Activated CD4-positive, alpha-beta memory T cell treated with anti-CD3 and anti-CD28 coated beads for 36 hours (primary cell): ENCODE measurements around the gene TBX4. TPM values are rescaled to one million over a fixed set of nuclear protein-coding genes. Genes with fewer than 3 reads are reported as not detected.

Experiments used
- CTCF ChIA-PET: fragments of 350-600 bp; sonication (Branson Sonifier 250); formaldehyde crosslinking; loops from one replicate; lab custom pipeline; 2021; ENCODE audit warnings: antibody characterized with exemption, inconsistent platforms; lab: Charles Lee
- POLR2A ChIA-PET: fragments of 350-600 bp; sonication (Branson Sonifier 250); formaldehyde crosslinking; loops from one replicate; lab custom pipeline; 2021; ENCODE audit warnings: antibody characterized with exemption; lab: Charles Lee
- DNase-seq: peaks from one replicate; pipeline ENCODE4 v3.0.0-alpha.2; 2020
- H3K27ac Mint-ChIP-seq: one replicate; pipeline ENCODE4 v1.8.0; 2021; ENCODE audit warnings: mixed read lengths
- H3K27me3 Mint-ChIP-seq: one replicate; pipeline ENCODE4 v1.8.0; 2021; ENCODE audit warnings: mixed read lengths
- H3K36me3 Mint-ChIP-seq: one replicate; pipeline ENCODE4 v1.8.0; 2021; ENCODE audit warnings: mixed read lengths
- H3K4me1 Mint-ChIP-seq: one replicate; pipeline ENCODE4 v1.8.0; 2021; ENCODE audit warnings: low read depth, mixed read lengths
- H3K4me3 Mint-ChIP-seq: one replicate; pipeline ENCODE4 v1.8.0; 2021; ENCODE audit warnings: mild to moderate bottlenecking, mixed read lengths
- H3K9me3 Mint-ChIP-seq: one replicate; pipeline ENCODE4 v1.8.0; 2021; ENCODE audit warnings: mixed read lengths
- intact Hi-C: fragments of 100-400 bp; cut with micrococcal nuclease; formaldehyde crosslinking; loops from one replicate; pipeline ENCODE4 v1.15.1; 2023
- total RNA-seq, 2 experiments: library from RNA; stranded (reverse); gene quantifications; one replicate each; pipeline ENCODE4 v1.2.3, GENCODE V29; 2021

TBX4 gene
- total RNA-seq, 2 experiments from 2014 or later: not detected

DNA sequence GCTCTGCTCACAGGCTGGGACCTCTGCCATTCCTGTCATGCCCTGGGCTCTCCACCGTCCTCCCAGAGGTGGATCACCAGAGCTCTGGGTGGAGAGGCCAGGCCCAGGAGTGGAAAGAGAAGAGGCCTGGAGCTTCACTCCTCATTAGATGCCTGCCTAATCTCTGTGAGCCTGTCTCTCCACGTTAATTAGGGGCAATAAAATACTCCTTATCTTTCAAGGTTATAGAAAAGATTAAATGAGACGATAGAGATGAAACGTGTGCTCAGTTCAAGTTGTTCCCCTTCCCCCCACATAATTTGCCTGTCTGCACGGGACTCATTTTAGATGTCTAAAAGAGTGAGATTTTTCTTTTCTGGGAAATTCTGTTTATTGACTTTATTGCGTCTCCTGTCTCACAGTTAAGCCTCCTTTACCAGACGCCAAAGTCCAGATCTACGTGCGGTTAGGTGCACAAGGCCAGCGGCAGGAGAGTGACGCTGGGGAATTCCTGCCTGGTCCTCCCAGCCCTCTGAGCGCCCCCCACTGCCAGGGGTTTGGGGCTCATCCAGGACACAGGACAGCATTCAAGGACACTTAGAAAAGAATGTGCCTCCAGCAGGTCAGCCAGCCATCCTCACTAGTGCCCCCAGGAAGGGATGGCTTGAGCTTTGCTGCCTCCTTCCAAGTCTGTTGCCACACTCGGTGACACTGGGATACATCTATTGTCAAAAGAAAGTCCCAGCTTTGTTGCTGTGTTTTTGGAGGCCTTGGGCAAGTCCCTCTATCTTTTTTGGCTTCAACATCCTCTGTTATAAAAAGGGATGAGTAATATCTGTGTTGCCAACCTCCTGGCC lies 42.3 kb downstream of the TBX4 start:
- ChIA-PET CTCF (no interaction called here), POLR2A (no interaction called here)
- Mint-ChIP-seq H3K27me3 (peaks cover 5% of the 10 kb centered on the region), H3K4me3 (no peak overlapping the region), H3K27ac (no peak overlapping the region), H3K4me1 (peaks cover 2% of the 10 kb centered on the region), H3K9me3 (no peaks in the 10 kb centered on the region), H3K36me3 (no peaks in the 10 kb centered on the region)
- intact Hi-C loops: no loop called here
- DNase-seq: no peak

DNA sequence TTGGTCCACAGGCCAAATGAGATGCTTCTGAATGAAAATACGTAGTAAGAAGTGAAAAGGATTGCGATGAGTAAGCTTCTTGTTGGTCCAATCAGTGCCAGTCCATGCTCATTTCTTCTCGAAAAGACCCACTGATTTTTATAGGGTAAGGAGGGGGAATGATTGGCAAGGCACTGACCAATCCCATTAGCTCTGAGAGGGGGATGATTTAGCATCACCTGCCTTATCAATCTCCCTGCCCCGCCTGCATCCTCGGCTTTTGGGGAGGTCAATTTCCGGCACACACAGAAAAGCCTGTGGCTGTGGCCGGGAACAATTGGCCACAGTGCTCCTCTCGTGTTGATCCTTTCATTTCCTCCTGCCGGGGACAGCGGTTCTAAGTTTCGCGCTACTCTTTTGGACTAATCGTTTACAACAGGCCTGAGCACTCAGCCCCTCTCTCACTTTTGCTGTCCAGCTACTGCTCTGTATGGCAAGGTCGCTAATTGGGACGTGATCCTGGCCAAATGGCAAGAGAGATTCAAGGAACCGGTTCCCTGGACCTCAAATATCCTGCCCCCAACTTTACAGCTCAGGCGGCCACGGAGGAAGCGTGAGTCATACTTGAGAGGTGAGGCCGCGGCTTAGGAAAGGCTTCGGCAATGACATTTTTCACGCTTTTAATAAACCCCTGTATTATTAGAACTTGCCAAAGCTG lies 43.1 kb downstream of the TBX4 start:
- intact Hi-C loops: no loop called here
- Mint-ChIP-seq H3K4me3 (no peak overlapping the region), H3K4me1 (peaks cover 2% of the 10 kb centered on the region), H3K36me3 (no peaks in the 10 kb centered on the region), H3K9me3 (no peaks in the 10 kb centered on the region), H3K27me3 (peaks cover 7% of the 10 kb centered on the region), H3K27ac (no peak overlapping the region)
- POLR2A ChIA-PET: no interaction called here
- no peak for DNase-seq
- CTCF ChIA-PET: no interaction called here

DNA sequence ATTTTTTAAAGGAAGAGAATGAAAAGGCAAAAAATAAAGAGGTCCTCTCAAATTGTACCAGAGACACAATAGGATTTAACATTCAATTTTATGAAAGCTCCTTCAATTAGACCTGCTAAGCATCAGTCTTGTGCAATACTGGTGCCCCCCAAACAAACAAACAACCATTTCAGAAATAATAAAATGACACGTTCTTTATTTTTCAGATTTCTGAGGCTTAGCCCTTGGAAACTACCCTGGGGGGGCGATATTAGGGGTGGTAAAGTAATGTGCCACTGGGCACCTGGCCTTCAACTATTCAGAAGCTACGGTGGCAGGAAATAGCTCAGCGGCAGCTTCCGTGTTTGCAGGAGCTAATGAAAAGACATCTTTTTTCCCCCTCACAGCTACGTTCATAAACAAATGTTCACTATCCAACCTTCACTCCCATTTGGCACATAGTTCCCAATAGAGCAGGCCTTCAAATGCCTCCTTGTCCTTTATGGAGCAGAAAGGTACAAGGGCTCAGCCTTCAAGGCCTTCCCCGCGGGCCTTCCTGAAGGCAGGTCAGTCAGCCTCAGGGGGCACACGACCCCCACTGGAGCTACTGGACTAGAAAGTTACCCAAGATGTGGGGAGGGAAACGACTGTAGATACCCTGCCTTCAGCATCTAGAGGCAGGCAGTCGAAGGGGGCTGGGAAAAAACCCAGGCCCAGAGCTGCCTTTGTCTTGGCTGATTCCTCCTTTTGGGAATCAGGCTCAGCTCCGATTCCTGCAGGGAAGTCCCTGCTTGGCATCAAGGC lies 44.1 kb downstream of the TBX4 start:
- H3K27me3 Mint-ChIP-seq: peaks cover 9% of the 10 kb centered on the region
- no peak overlapping the region for H3K27ac Mint-ChIP-seq
- intact Hi-C loops: no loop called here
- no peaks in the 10 kb centered on the region for H3K9me3 Mint-ChIP-seq
- no peak for DNase-seq
- ChIA-PET CTCF (no interaction called here), POLR2A (no interaction called here)
- H3K36me3 Mint-ChIP-seq: no peaks in the 10 kb centered on the region
- H3K4me1 Mint-ChIP-seq: peaks cover 2% of the 10 kb centered on the region
- H3K4me3 Mint-ChIP-seq: no peak overlapping the region

DNA sequence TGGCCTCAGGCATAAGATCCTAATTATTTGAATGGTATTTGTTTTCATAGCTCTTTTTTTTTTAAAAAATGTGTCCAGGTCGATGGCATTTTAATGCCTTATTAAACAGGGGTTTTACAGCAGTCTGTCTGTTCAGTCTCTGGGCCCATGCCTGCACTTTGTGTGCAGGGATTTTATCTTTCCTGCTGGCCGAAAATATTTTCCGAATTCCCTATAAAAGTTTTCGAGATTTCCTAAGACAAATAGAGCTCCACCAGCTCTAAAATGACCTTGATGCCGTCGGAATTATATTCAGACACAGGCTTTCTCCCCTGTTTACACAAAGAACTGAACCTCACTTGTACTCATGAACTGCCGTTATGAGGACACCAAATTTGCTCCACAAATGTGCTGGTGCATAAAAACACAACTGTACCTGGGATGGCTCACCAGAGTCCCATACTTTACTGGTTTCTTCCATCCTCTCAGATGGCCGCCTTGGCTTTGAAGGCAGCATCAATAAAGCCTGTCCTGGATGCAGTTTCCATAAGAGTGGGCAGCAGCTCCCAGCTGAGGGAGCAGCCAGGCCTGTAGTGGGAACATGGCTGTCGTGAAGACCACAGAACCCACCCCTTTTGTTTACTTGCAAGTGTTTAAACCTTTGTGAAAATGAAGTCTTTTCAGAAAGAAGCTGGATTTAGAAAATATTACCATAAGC lies 44.9 kb downstream of the TBX4 start:
- Mint-ChIP-seq H3K36me3 (no peaks in the 10 kb centered on the region), H3K4me1 (peaks cover 2% of the 10 kb centered on the region), H3K27me3 (peaks cover 10% of the 10 kb centered on the region), H3K4me3 (no peak overlapping the region), H3K27ac (no peak overlapping the region), H3K9me3 (no peaks in the 10 kb centered on the region)
- DNase-seq: no peak
- ChIA-PET POLR2A (no interaction called here), CTCF (no interaction called here)
- intact Hi-C loops: no loop called here

DNA sequence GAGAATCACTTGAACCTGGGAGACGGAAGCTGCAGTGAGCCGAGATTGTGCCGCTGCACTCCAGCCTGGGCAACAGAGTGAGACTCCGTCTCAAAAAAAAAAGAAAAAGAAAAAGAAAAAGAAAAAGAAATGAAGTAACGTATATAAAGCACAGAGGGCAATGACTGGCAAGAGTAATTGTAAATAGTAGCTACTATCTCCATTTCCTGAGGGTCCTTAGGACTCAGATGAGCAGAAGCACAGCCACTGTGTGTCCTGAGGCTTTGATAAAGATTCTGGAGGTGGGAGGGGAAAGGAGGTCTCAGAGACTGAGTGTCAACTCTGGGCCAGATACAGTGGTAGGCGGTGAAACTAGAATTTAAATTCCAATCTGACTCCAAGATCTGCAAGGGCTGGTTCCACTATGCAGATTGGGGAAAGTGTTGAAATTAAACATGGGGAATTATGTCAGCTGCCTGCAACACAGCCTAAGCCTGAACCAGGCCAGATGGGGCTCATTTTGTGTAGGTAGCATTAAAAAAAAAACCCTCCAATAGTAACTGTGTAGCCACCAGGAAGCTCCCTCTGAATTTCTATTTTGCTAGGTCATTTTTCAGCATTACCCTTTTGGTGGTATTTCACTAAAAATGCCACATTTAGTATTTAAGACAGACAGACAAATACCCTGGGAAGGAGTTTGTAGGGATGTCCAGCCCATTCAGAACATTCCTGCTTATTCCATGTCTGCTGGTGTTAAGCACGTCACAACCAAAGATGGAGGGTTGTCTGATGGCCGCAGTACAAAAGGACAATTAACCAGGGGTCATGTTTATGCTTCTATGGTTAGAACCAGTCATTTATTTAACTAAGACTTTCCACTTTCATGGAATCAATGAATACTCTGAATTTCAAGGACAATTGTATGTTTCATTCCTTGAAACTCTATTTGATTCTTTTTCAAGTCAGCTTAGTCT lies 46.1 kb downstream of the TBX4 start:
- intact Hi-C loops: no loop called here
- no peak overlapping the region for H3K27ac Mint-ChIP-seq
- no peaks in the 10 kb centered on the region for H3K9me3 Mint-ChIP-seq
- H3K27me3 Mint-ChIP-seq: peaks cover 10% of the 10 kb centered on the region
- H3K36me3 Mint-ChIP-seq: no peaks in the 10 kb centered on the region
- DNase-seq: no peak
- CTCF ChIA-PET: no interaction called here
- H3K4me1 Mint-ChIP-seq: peaks cover 2% of the 10 kb centered on the region
- H3K4me3 Mint-ChIP-seq: no peak overlapping the region
- POLR2A ChIA-PET: interaction anchor here (0.5 kb wide), 1 partner anchor 112 kb away, joined by 3 read pairs; no protein-coding TSS in a partner anchor

DNA sequence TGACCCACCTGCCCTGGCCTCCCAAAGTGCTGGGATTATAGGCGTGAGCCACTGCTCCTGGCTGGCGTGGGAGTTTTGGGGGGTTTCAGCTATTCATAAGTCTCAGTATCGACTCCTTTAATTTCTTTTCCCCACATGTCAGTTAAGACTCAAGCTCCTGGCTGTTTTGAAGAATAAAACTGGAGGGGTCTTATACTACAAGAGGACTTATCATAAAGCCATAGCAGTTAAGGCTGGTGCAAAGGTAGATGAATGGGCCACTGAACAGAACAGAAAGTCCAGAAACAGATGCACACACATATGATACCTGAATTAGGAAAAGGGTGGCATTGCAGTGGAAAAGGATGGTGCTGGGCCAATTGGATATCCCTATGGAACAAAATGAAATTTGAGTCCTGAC lies 47.4 kb downstream of the TBX4 start:
- Mint-ChIP-seq H3K27ac (no peak overlapping the region), H3K4me3 (no peak overlapping the region), H3K4me1 (peaks cover 2% of the 10 kb centered on the region), H3K9me3 (no peaks in the 10 kb centered on the region), H3K27me3 (peaks cover 12% of the 10 kb centered on the region), H3K36me3 (no peaks in the 10 kb centered on the region)
- ChIA-PET POLR2A (no interaction called here), CTCF (no interaction called here)
- intact Hi-C loops: no loop called here
- DNase-seq: no peak

DNA sequence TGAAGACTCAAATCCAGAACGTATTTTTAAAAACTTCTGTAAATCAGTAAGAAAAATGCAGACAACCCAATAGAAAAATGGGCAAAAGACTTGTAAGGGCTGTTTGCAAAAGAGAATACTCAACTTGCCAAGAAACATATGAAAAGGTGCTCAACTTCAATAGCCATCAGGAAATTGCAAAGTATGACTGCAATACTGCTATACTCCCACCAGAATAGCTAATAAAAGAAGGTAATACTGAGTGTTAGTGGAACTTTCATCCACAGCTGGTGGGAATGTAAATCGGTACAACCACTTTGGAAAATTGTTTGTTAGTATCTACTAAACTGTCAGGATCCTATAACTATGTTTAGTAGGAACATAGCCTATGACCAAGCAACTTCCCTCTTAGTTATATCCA lies 48.1 kb downstream of the TBX4 start:
- Mint-ChIP-seq H3K27me3 (peaks cover 17% of the 10 kb centered on the region), H3K36me3 (no peaks in the 10 kb centered on the region), H3K4me3 (no peak overlapping the region), H3K9me3 (no peaks in the 10 kb centered on the region), H3K4me1 (peaks cover 2% of the 10 kb centered on the region), H3K27ac (no peak overlapping the region)
- no peak for DNase-seq
- ChIA-PET POLR2A (no interaction called here), CTCF (no interaction called here)
- intact Hi-C loops: no loop called here

DNA sequence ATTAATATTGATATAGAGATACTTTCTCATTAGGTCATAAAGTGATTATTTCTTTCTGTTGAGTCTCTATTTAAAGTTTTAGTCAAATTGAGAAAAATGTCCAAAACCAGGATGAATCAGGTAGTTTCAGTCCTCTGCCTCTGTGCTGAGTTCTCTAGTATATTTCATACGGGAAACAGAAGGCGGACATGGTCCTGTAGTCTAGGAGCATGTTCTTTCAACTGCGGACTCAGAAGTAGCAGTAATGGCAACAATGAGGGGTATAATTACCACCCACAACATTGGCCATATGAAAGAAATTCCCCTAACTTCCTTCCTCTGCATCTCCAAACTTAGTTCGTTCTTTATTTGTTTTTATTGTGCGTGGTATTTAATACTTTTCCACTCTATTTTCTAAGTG lies 50.1 kb downstream of the TBX4 start:
- DNase-seq: no peak
- POLR2A ChIA-PET: no interaction called here
- Mint-ChIP-seq H3K27me3 (peaks cover 24% of the 10 kb centered on the region), H3K9me3 (no peaks in the 10 kb centered on the region), H3K36me3 (no peaks in the 10 kb centered on the region), H3K4me1 (no peaks in the 10 kb centered on the region), H3K4me3 (no peak overlapping the region), H3K27ac (no peak overlapping the region)
- intact Hi-C loops: no loop called here
- CTCF ChIA-PET: no interaction called here

DNA sequence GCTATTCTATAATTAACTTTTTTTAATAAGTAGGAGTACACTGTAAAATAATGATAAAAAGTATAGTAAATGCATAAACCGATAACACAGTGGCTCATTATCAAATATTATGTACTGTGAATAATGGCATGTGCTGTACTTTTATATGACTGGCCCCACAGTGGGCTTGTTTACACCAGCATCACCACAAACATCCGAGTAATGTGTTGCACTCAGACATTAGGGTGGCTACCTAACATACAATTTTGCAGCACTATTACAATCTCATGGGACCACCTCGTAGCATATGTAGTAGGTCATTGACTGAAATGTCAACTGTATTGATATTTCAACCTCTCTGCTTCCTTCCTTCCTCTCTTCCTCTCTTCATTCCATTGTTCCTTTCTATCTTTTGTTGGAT lies 51.7 kb downstream of the TBX4 start:
- POLR2A ChIA-PET: no interaction called here
- Mint-ChIP-seq H3K36me3 (no peaks in the 10 kb centered on the region), H3K4me1 (no peaks in the 10 kb centered on the region), H3K4me3 (no peak overlapping the region), H3K27me3 (peaks cover 24% of the 10 kb centered on the region), H3K27ac (no peak overlapping the region), H3K9me3 (no peaks in the 10 kb centered on the region)
- CTCF ChIA-PET: no interaction called here
- intact Hi-C loops: no loop called here
- no peak for DNase-seq

DNA sequence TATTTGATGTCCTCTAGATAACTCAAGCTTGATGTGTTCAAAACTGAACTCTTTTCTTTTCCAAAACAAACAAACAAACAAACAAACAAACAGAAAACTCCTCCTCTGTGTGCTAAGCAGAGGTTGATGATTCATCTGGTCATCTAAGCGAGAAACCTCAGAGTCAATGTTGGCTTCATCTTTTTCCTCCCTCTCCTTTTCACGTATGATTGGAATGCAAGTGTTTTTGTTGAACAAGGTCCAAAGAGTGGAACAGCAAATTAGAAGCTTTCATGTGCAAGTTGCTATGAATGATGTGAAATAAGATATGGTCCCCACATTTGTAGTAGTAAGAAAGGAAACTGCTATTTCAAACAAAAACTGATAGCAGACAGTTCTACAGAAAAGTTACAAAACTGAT lies 52.5 kb downstream of the TBX4 start:
- H3K4me1 Mint-ChIP-seq: no peaks in the 10 kb centered on the region
- no peak overlapping the region for H3K4me3 Mint-ChIP-seq
- peaks cover 23% of the 10 kb centered on the region for H3K27me3 Mint-ChIP-seq
- no peak for DNase-seq
- H3K9me3 Mint-ChIP-seq: no peaks in the 10 kb centered on the region
- H3K27ac Mint-ChIP-seq: no peak overlapping the region
- ChIA-PET CTCF (no interaction called here), POLR2A (no interaction called here)
- intact Hi-C loops: no loop called here
- no peaks in the 10 kb centered on the region for H3K36me3 Mint-ChIP-seq

DNA sequence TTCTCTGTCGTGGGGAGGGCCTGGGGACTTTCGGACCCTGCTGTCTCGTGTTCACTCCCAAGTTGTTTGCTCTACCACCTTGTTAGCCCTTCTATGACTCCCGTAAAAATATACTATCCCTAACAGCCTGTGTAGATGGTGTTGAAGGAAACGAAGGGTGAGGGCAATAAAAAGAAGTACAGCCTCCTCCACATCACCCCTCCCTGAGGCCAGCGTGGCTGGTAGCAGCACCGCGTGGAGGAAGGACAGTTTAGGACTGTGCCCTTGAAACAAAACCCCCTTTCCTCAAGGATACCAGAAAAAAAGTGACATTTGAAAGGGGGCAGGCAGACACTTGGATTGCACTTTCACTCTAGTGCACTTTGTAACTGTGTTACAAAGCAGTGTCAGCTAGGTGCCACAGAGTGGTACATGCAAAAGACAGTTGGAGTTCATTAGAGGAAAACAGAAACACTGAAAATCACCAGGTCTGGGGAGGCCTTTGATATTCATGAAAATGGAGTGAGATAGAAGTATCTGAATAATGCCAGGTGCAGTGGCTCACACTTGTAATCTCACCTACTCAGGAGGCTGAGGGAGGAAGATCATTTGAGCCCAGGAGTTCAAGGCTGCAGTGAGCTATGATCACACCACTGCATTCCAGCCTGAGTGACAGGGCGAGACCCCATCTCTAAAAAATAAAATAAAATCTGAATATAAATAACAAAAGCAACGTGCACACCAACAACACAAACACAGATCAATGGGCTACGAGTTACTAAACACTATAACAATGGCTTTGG lies 53.8 kb downstream of the TBX4 start:
- no peaks in the 10 kb centered on the region for H3K4me1 Mint-ChIP-seq
- no peak overlapping the region for H3K4me3 Mint-ChIP-seq
- no peaks in the 10 kb centered on the region for H3K9me3 Mint-ChIP-seq
- DNase-seq: no peak
- POLR2A ChIA-PET: no interaction called here
- intact Hi-C loops: no loop called here
- CTCF ChIA-PET: no interaction called here
- no peaks in the 10 kb centered on the region for H3K36me3 Mint-ChIP-seq
- peaks cover 20% of the 10 kb centered on the region for H3K27me3 Mint-ChIP-seq
- H3K27ac Mint-ChIP-seq: no peak overlapping the region
